ENCODE results near the gene NCAM2. TPM values are rescaled to one million over a fixed set of nuclear protein-coding genes. Genes with fewer than 3 reads are reported as not detected.

The NCAM2 gene
- polyA plus RNA-seq, 1 donor from 2014 or later, result 9.8 TPM

DNA sequence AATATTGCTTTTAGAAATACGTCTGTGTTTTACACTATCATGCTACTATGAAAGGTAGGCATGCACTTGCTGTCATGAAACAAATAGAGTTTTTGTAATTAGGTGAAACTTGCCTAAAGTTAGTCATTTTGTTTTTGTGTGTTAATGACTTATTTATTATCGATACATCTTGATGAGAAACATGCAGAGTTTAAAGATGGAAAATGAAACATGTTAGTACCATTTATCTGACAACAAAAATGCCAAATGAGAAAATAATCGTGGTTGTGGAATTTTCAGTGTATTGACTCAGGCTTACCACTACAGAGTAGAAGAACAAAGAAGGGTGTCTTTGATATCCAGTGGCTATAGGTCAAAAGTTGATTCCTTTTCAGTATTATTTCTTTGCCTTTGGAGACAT lies 105.5 kb downstream of the NCAM2 start:
- H4K20me1 ChIP-seq (ENCODE audit: insufficient read depth), result no peaks in the 10 kb centered on the region
- H3K79me2 ChIP-seq (replicated peaks; ENCODE audit: insufficient read depth, low read length), result no peaks in the 10 kb centered on the region
- no peaks in the 10 kb centered on the region for H3K9me2 ChIP-seq (ENCODE audit: insufficient read depth, low read length)
- H3K9me3 ChIP-seq (ENCODE audit: low read length), result no peaks in the 10 kb centered on the region
- no peaks in the 10 kb centered on the region for H3K36me3 ChIP-seq (ENCODE audit: insufficient read depth, low read length)
- no peak overlapping the region for H3K4me3 ChIP-seq (ENCODE audit: low read length)
- no peaks in the 10 kb centered on the region for H3F3A ChIP-seq (ENCODE audit: insufficient read depth, low read length, poor library complexity, severe bottlenecking)
- H3K4me2 ChIP-seq (ENCODE audit: low read length), result no peak overlapping the region
- TF ChIP-seq REST (IDR thresholded peaks at IDR 0.05; ENCODE audit: borderline replicate concordance) (no peak), POLR2AphosphoS5 (IDR thresholded peaks at IDR 0.05) (no peak), EZH2 (IDR thresholded peaks at IDR 0.05; ENCODE audit: borderline replicate concordance, insufficient read depth, low read length, poor library complexity, severe bottlenecking) (no peak), TAF1 (IDR thresholded peaks at IDR 0.05; ENCODE audit: low read depth) (no peak), EP300 (conservative IDR thresholded peaks at IDR 0.05; ENCODE audit: poor library complexity, severe bottlenecking) (no peak), RAD21 (conservative IDR thresholded peaks at IDR 0.05) (no peak), MXI1 (conservative IDR thresholded peaks at IDR 0.05; ENCODE audit: poor library complexity, severe bottlenecking) (no peak), CTCF (IDR thresholded peaks at IDR 0.05; ENCODE audit: poor library complexity, severe bottlenecking) (no peak), SMC3 (conservative IDR thresholded peaks at IDR 0.05; ENCODE audit: poor library complexity) (no peak)
- no peaks in the 10 kb centered on the region for H3K27me3 ChIP-seq (ENCODE audit: insufficient read depth, low read depth, low read length)
- no peak overlapping the region for H3K9ac ChIP-seq (ENCODE audit: low read length)
- H2AFZ ChIP-seq (ENCODE audit: low read depth, low read length), result no peak overlapping the region
- no peak overlapping the region for H3K27ac ChIP-seq (ENCODE audit: low read length)

DNA sequence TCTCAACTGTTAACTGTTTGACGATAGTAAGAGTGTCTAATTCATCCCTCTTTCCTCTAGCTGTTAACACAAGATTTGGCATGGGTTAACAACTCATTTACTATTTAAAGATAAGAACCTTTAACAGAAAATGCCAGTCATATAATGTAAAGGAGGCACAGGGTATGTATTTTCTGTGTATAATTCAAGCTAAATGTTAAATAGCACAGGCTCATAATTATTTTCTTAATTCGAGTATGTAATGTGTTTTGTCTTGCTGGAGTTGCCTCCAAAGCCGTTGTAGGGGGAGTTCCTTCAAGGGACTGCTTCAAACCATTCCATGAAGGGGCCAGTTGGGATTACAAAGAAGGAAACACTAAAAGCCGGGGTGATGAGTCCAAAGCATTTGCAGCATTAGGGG lies 111.5 kb downstream of the NCAM2 start:
- no peaks in the 10 kb centered on the region for H3K9me2 ChIP-seq (ENCODE audit: insufficient read depth, low read length)
- no peaks in the 10 kb centered on the region for H3K9me3 ChIP-seq (ENCODE audit: low read length)
- no peak overlapping the region for H3K4me2 ChIP-seq (ENCODE audit: low read length)
- no peak overlapping the region for H2AFZ ChIP-seq (ENCODE audit: low read depth, low read length)
- no peaks in the 10 kb centered on the region for H3K79me2 ChIP-seq (replicated peaks; ENCODE audit: insufficient read depth, low read length)
- H3F3A ChIP-seq (ENCODE audit: insufficient read depth, low read length, poor library complexity, severe bottlenecking), result no peaks in the 10 kb centered on the region
- H4K20me1 ChIP-seq (ENCODE audit: insufficient read depth), result no peaks in the 10 kb centered on the region
- no peak overlapping the region for H3K27ac ChIP-seq (ENCODE audit: low read length)
- no peak overlapping the region for H3K4me3 ChIP-seq (ENCODE audit: low read length)
- no peak for TF ChIP-seq MXI1 (conservative IDR thresholded peaks at IDR 0.05; ENCODE audit: poor library complexity, severe bottlenecking)
- no peak for TF ChIP-seq EZH2 (IDR thresholded peaks at IDR 0.05; ENCODE audit: borderline replicate concordance, insufficient read depth, low read length, poor library complexity, severe bottlenecking)
- TF ChIP-seq SMC3 (conservative IDR thresholded peaks at IDR 0.05; ENCODE audit: poor library complexity), result no peak
- TF ChIP-seq POLR2AphosphoS5 (IDR thresholded peaks at IDR 0.05), result no peak
- TF ChIP-seq CTCF (IDR thresholded peaks at IDR 0.05; ENCODE audit: poor library complexity, severe bottlenecking), result no peak
- TF ChIP-seq RAD21 (conservative IDR thresholded peaks at IDR 0.05), result no peak
- TF ChIP-seq EP300 (conservative IDR thresholded peaks at IDR 0.05; ENCODE audit: poor library complexity, severe bottlenecking), result no peak
- no peak for TF ChIP-seq REST (IDR thresholded peaks at IDR 0.05; ENCODE audit: borderline replicate concordance)
- no peak for TF ChIP-seq TAF1 (IDR thresholded peaks at IDR 0.05; ENCODE audit: low read depth)
- H3K36me3 ChIP-seq (ENCODE audit: insufficient read depth, low read length), result no peaks in the 10 kb centered on the region
- no peak overlapping the region for H3K9ac ChIP-seq (ENCODE audit: low read length)
- H3K27me3 ChIP-seq (ENCODE audit: insufficient read depth, low read depth, low read length), result no peaks in the 10 kb centered on the region
